ENCODE data around the gene DUSP1.

The DUSP1 gene

GRCh38 chr5:172743112-172743959 lies 27.7 kb downstream of the DUSP1 start:
- DNase-seq (ENCODE audit: low read depth): no peak

GRCh38 chr5:172741206-172741582 lies 29.8 kb downstream of the DUSP1 start:
- no peak for DNase-seq (ENCODE audit: low read depth)

- DNase-seq (ENCODE audit: low read depth): no peak
These were observed 30.4 kb downstream of the DUSP1 start for GRCh38 chr5:172740428-172741205.

GRCh38 chr5:172739375-172739774 lies 31.6 kb downstream of the DUSP1 start:
- DNase-seq (ENCODE audit: low read depth): no peak

GRCh38 chr5:172736508-172737135 lies 34.4 kb downstream of the DUSP1 start:
- no peak for DNase-seq (ENCODE audit: low read depth)

GRCh38 chr5:172735141-172735831 lies 35.7 kb downstream of the DUSP1 start:
- no peak for DNase-seq (ENCODE audit: low read depth)

GRCh38 chr5:172733974-172734346 lies 37.0 kb downstream of the DUSP1 start:
- DNase-seq (ENCODE audit: low read depth): no peak

GRCh38 chr5:172733131-172733973 lies 37.6 kb downstream of the DUSP1 start:
- DNase-seq (ENCODE audit: low read depth): no peak

- DNase-seq (ENCODE audit: low read depth): no peak
These were observed 38.7 kb downstream of the DUSP1 start for GRCh38 chr5:172732201-172732865.

- no peak for DNase-seq (ENCODE audit: low read depth)
These were observed 39.3 kb downstream of the DUSP1 start for GRCh38 chr5:172731680-172732074.

GRCh38 chr5:172730981-172731679 lies 39.9 kb downstream of the DUSP1 start:
- no peak for DNase-seq (ENCODE audit: low read depth)

- DNase-seq (ENCODE audit: low read depth): no peak
These were observed 40.8 kb downstream of the DUSP1 start for GRCh38 chr5:172730222-172730621.

GRCh38 chr5:172729588-172729987 lies 41.4 kb downstream of the DUSP1 start:
- DNase-seq (ENCODE audit: low read depth): no peak

- DNase-seq (ENCODE audit: low read depth): no peak
These were observed 42.3 kb downstream of the DUSP1 start for GRCh38 chr5:172728481-172729241.

- DNase-seq (ENCODE audit: low read depth): no peak
These were observed 43.4 kb downstream of the DUSP1 start for GRCh38 chr5:172727551-172727950.

GRCh38 chr5:172726966-172727365 lies 44.0 kb downstream of the DUSP1 start:
- no peak for DNase-seq (ENCODE audit: low read depth)

GRCh38 chr5:172725785-172726184 lies 45.2 kb downstream of the DUSP1 start:
- no peak for DNase-seq (ENCODE audit: low read depth)

GRCh38 chr5:172725273-172725672 lies 45.7 kb downstream of the DUSP1 start:
- no peak for DNase-seq (ENCODE audit: low read depth)
